Spleen (tissue), 11 donors: ENCODE data around the gene MRAS. TPM values are rescaled to one million over a fixed set of nuclear protein-coding genes. Genes with fewer than 3 reads are reported as not detected.

Source experiments
- DNase-seq: peaks from one replicate; pipeline ENCODE4 v3.0.0-alpha.2; 2020
- H3K27ac ChIP-seq, 8 donors: fragments of 200-600 bp; sonication (generic) in 7 of 8; 1 replicate in 4 of 8; 2 replicates in 4 of 8; pipeline versions ENCODE4 v1.5.0 to v1.8.0; 2016 to 2021; ENCODE audit warnings: inconsistent platforms in 4 of 8, mild to moderate bottlenecking in 4 of 8, moderate library complexity in 1 of 8
- H3K27me3 ChIP-seq, 7 donors: fragments of 200-600 bp; sonication (generic) in 6 of 7; replicated peaks in 1 of 7; 1 replicate in 4 of 7; 2 replicates in 3 of 7; pipeline versions ENCODE4 v1.5.0 to v1.8.0; 2016 to 2021; ENCODE audit warnings: inconsistent platforms in 3 of 7, mild to moderate bottlenecking in 1 of 7
- H3K36me3 ChIP-seq, 6 donors: fragments of 200-600 bp; sonication (generic) in 5 of 6; 1 replicate in 4 of 6; 2 replicates in 2 of 6; pipeline versions ENCODE4 v1.5.0 to v1.8.0; 2016 to 2021; ENCODE audit warnings: inconsistent platforms in 2 of 6
- H3K4me1 ChIP-seq, 6 donors: fragments of 200-600 bp; sonication (generic) in 5 of 6; 1 replicate in 3 of 6; 2 replicates in 3 of 6; pipeline versions ENCODE4 v1.5.0 to v1.8.0; 2016 to 2021; ENCODE audit warnings: inconsistent platforms in 3 of 6
- H3K4me3 ChIP-seq, 8 donors: fragments of 200-600 bp; sonication (generic) in 7 of 8; 1 replicate in 4 of 8; 2 replicates in 4 of 8; pipeline versions ENCODE4 v1.5.0 to v1.8.0; 2016 to 2021; ENCODE audit warnings: inconsistent platforms in 4 of 8, mild to moderate bottlenecking in 4 of 8, moderate library complexity in 2 of 8
- H3K9me3 ChIP-seq, 8 donors: fragments of 200-600 bp; sonication (generic) in 7 of 8; 1 replicate in 4 of 8; 2 replicates in 4 of 8; pipeline versions ENCODE4 v1.5.0 to v1.8.0; 2016 to 2021; ENCODE audit warnings: inconsistent platforms in 4 of 8
- POLR2A ChIP-seq, 3 donors: fragments of 450-650 bp; IDR thresholded peaks; one replicate each; pipeline ENCODE4 v1.5.1; 2017; ENCODE audit warnings: antibody characterized with exemption in 3 of 3, mild to moderate bottlenecking in 1 of 3
- POLR2AphosphoS5 ChIP-seq, 3 donors: sonication (generic); formaldehyde crosslinking; IDR thresholded peaks; one replicate each; pipeline ENCODE4 v1.5.1; 2017; ENCODE audit warnings: antibody characterized with exemption in 3 of 3
- WGBS, 5 donors: extraction: QIAGEN DNeasy Blood & Tissue Kit in 3 of 5; methylation state at CpG; one replicate each; pipeline versions ENCODE4 v1.1.5 to v1.1.7; 2013 to 2018; 5-methylcytosine and 5-hydroxymethylcytosine counted together
- intact Hi-C: fragments of 100-400 bp; cut with DNase I; formaldehyde crosslinking; loops from one replicate; pipeline ENCODE4 v1.15.0; 2023; ENCODE audit warnings: low total_unique reads
- polyA plus RNA-seq, 3 donors: library from polyadenylated mRNA; stranded (reverse); fragments of 200-250 nt; gene quantifications; one replicate each; pipeline ENCODE4 v1.2.1, GENCODE V29; 2013
- total RNA-seq, 7 donors: library from RNA; depleted of rRNA in 3 of 7; stranded (reverse); fragments of >200 nt in 3 of 7; fragmentation: NEBNext Ultra II Directional in 4 of 7; extraction: Animal tissue kit (Norgen Biotek cat#: 25700) in 4 of 7; gene quantifications; one replicate each; pipeline versions ENCODE4 v1.1.0 to v1.2.1, GENCODE V29; 2016 to 2021
- TF ChIP-seq, protein P1 (sequence below), 11 experiments: fragments of 200-600 bp in 7 of 11; fragments of 450-650 bp in 4 of 11; sonication (generic) in 4 of 11; IDR thresholded peaks in 8 of 11; conservative IDR thresholded peaks in 3 of 11; 1 replicate in 7 of 11; 2 replicates in 4 of 11; pipeline versions ENCODE4 v1.4.0 to v1.8.0; 2016 to 2021; ENCODE audit warnings: antibody characterized with exemption in 11 of 11, inconsistent platforms in 4 of 11, mild to moderate bottlenecking in 1 of 11
- donor health status: healthy with polysubstance abuse.
- donor health status: DM: no; HTN: no; CAD: no; lungs with moderate emphysema.
- donor health status: DM: no; HTN: no; CAD: no.
- donor health status: Bipolar disorder and iron deficiency.
- donor health status: healthy.
- donor health status: DM: no; HTN: no; CAD: no.
- donor health status: DM: yes; HTN: yes; CAD: no.

The MRAS gene
- total and polyA plus RNA-seq, 10 donors, result 4.1 to 36.7 (median 21.4) TPM

DNA sequence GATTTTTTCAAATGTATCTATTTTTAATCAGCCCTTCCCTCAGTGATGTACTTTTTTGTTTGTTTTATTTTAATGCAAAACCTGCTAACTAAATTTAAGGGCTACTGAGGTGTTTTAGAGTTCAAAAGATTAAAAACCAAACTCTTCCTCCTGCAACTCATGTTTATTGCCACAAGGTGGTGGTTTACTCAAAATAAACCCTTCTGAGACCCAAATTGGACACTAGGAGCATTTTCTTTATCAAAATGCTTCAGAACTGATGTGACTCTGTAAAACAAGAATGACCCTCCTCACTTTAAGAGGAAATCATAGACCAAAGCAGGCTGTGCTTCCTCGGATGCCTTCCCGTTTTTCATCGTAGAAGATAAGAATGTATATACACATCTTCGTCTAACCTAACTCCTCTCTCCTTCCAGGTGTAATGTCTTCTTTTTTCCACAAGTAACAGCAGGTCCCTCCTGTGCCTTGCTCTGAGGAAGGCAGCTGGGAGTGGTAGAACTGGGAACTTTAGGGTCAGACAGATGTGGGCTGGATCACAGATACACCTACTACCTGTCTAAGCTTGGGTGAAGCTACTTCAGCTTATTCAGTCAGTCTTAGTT is 15.8 kb upstream of the MRAS start:
- 28 to 54% (median 30%) methylated on average over 4 of the region's 4 CpGs for WGBS, 5 donors
- peaks cover 8 to 21% (median 17%) of the 10 kb centered on the region in 6 donors for H3K4me1 ChIP-seq
- no peak overlapping the region for H3K27ac ChIP-seq
- DNase-seq, result no peak
- H3K9me3 ChIP-seq, result no peaks in the 10 kb centered on the region
- H3K4me3 ChIP-seq, result no peak overlapping the region
- intact Hi-C loops, result loop anchor here (5.0 kb wide), 1 partner anchor 85 kb away; no protein-coding TSS in a partner anchor
- H3K27me3 ChIP-seq, result peaks cover 0 to 4% (median 0%) of the 10 kb centered on the region in 7 donors
- TF ChIP-seq, protein P1, sequence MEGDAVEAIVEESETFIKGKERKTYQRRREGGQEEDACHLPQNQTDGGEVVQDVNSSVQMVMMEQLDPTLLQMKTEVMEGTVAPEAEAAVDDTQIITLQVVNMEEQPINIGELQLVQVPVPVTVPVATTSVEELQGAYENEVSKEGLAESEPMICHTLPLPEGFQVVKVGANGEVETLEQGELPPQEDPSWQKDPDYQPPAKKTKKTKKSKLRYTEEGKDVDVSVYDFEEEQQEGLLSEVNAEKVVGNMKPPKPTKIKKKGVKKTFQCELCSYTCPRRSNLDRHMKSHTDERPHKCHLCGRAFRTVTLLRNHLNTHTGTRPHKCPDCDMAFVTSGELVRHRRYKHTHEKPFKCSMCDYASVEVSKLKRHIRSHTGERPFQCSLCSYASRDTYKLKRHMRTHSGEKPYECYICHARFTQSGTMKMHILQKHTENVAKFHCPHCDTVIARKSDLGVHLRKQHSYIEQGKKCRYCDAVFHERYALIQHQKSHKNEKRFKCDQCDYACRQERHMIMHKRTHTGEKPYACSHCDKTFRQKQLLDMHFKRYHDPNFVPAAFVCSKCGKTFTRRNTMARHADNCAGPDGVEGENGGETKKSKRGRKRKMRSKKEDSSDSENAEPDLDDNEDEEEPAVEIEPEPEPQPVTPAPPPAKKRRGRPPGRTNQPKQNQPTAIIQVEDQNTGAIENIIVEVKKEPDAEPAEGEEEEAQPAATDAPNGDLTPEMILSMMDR (IDR thresholded peaks at IDR 0.05 in 8 of 11, conservative IDR thresholded peaks at IDR 0.05 in 3 of 11), result peak in 9 of 11 experiments; percentile 22 to 63 (median 57)
- TF ChIP-seq POLR2AphosphoS5 (IDR thresholded peaks at IDR 0.05) (no peak), POLR2A (IDR thresholded peaks at IDR 0.05) (no peak)
- H3K36me3 ChIP-seq, result no peaks in the 10 kb centered on the region

DNA sequence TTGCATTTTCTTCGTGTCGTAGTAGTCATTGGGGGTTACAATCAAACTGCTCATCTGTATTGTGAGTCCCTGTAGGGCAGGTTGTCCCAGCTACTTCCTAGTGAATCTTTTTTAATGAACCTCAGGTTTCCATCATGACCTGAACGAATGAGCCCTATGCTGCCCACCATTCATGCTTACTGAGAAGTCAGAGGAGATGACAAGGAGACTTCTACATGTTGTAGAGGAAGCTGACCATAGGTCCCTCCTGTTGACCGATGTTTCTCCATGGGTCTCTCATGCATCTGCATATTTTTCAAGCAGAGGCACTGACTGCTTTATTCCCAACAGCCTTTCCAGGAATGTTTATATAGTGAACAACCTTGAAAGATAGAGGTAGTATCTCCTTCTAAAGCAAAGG is 13.8 kb upstream of the MRAS start:
- Histone ChIP-seq H3K4me1 (peaks cover 3 to 8% (median 7%) of the 10 kb centered on the region in 6 donors), H3K4me3 (no peak overlapping the region), H3K36me3 (no peaks in the 10 kb centered on the region), H3K27me3 (peaks cover 0 to 1% (median 0%) of the 10 kb centered on the region in 7 donors), H3K9me3 (no peaks in the 10 kb centered on the region), H3K27ac (no peak overlapping the region)
- DNase-seq, result no peak
- TF ChIP-seq POLR2AphosphoS5 (IDR thresholded peaks at IDR 0.05), result no peak
- TF ChIP-seq, protein P1 (IDR thresholded peaks at IDR 0.05 in 8 of 11, conservative IDR thresholded peaks at IDR 0.05 in 3 of 11), result no peak
- intact Hi-C loops, result loop anchor here (5.0 kb wide), 1 partner anchor 83 kb away; no protein-coding TSS in a partner anchor
- WGBS, 5 donors, result 82 to 95% (median 88%) methylated on average over 4 of the region's 4 CpGs

DNA sequence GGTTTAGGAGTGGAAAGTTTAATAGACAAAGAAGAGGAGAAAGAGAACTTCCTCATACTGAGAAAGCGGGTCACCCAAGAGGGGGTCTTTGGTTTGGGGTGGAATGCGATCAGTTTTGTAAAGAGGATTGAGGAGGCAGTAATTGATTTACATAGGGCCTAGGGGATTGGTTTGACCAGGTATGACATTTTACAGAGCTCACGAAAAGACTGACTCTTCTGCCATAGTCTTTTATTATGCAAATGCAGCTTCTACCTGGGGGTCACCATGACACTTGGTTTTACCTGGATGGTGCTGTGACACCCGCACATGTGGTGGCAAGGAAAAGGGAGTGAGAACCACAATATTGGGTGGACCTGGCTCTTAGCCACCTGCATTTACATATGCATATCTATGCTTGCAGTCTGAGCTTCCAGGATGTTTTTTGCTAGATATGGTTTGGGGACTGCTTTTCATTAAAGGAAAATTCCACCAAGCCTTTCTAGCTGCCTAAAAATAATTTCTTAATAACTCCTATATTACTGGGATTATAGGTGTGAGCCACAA is 11.9 kb upstream of the MRAS start:
- H3K36me3 ChIP-seq, result no peaks in the 10 kb centered on the region
- DNase-seq, result no peak
- 89 to 93% (median 90%) methylated on average over 4 of the region's 4 CpGs for WGBS, 5 donors
- intact Hi-C loops, result no loop called here
- TF ChIP-seq POLR2AphosphoS5 (IDR thresholded peaks at IDR 0.05), result no peak
- TF ChIP-seq, protein P1 (IDR thresholded peaks at IDR 0.05 in 8 of 11, conservative IDR thresholded peaks at IDR 0.05 in 3 of 11), result no peak
- TF ChIP-seq POLR2A (IDR thresholded peaks at IDR 0.05), result no peak
- no peaks in the 10 kb centered on the region for H3K9me3 ChIP-seq
- peaks cover 0 to 9% (median 0%) of the 10 kb centered on the region in 7 donors for H3K27me3 ChIP-seq
- H3K4me3 ChIP-seq, result no peak overlapping the region
- no peaks in the 10 kb centered on the region for H3K4me1 ChIP-seq
- no peak overlapping the region for H3K27ac ChIP-seq

DNA sequence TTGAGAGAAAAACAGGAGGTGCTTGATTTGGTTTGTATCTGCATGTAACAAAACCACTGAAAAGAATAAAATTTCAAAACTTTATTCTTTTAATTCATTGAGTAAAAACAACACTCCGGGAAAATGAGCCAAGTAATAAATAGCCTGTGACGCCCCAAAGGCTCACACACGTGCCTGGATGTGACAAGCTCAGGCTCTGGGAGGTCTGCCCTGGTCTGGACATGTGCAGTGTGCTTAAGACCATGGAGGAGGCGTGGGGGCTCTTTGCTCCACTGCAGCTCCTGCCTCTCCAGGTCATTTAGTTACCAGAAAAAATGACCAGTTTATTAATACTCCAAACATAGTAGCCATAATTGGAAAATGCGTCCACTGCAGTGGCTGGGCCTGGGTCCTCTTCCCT is 10.1 kb upstream of the MRAS start:
- TF ChIP-seq POLR2AphosphoS5 (IDR thresholded peaks at IDR 0.05), result no peak
- TF ChIP-seq, protein P1 (IDR thresholded peaks at IDR 0.05 in 8 of 11, conservative IDR thresholded peaks at IDR 0.05 in 3 of 11), result no peak
- TF ChIP-seq POLR2A (IDR thresholded peaks at IDR 0.05), result no peak
- 46 to 81% (median 65%) methylated on average over 5 of the region's 5 CpGs for WGBS, 5 donors
- intact Hi-C loops, result no loop called here

More for the DNA sequence above, 10.1 kb upstream of the MRAS start:
- H3K36me3 ChIP-seq, result no peaks in the 10 kb centered on the region
- H3K4me1 ChIP-seq, result no peaks in the 10 kb centered on the region
- peaks cover 0 to 9% (median 0%) of the 10 kb centered on the region in 7 donors for H3K27me3 ChIP-seq
- H3K4me3 ChIP-seq, result no peak overlapping the region
- H3K9me3 ChIP-seq, result no peaks in the 10 kb centered on the region
- no peak for DNase-seq
- no peak overlapping the region for H3K27ac ChIP-seq
